Keratinocyte (primary cell): ENCODE results near the gene SCUBE3. TPM values are rescaled to one million over a fixed set of nuclear protein-coding genes. Genes with fewer than 3 reads are reported as not detected.

Source experiments
- DNase-seq: peaks from one replicate; pipeline ENCODE4 v3.0.0-alpha.2; 2011; ENCODE audit warnings: low read depth, missing footprints, low spot score
- FAIRE-seq: peaks from 2 replicates; lab custom pipeline; 2011; peaks lifted over from hg19 to GRCh38; lab: Jason Lieb, UNC
- H2AFZ ChIP-seq: 2 replicates; pipeline ENCODE4 v1.6.0; 2012; ENCODE audit warnings: low read length, control low read depth, inconsistent platforms; ENCODE audit not compliant: control insufficient read depth
- H3K27ac ChIP-seq: 2 replicates; pipeline ENCODE4 v1.5.1; 2011; ENCODE audit warnings: low read length; ENCODE audit not compliant: control insufficient read depth, insufficient read depth
- H3K27me3 ChIP-seq: 3 replicates; pipeline ENCODE4 v1.6.0; 2011; ENCODE audit warnings: low read length; ENCODE audit not compliant: control insufficient read depth, insufficient read depth; ENCODE audit errors: extremely low read depth
- H3K36me3 ChIP-seq, 2 experiments: 2 replicates in 1 of 2; 3 replicates in 1 of 2; pipeline ENCODE4 v1.5.1; 2011; ENCODE audit warnings: low read length in 2 of 2, mild to moderate bottlenecking in 1 of 2; ENCODE audit not compliant: control insufficient read depth in 2 of 2, insufficient read depth in 2 of 2; ENCODE audit errors: extremely low read depth in 1 of 2
- H3K4me1 ChIP-seq: 3 replicates; pipeline ENCODE4 v1.5.1; 2011; ENCODE audit warnings: low read length; ENCODE audit not compliant: control insufficient read depth, insufficient read depth; ENCODE audit errors: extremely low read depth
- H3K4me2 ChIP-seq: 3 replicates; pipeline ENCODE4 v1.6.0; 2011; ENCODE audit warnings: low read depth, low read length; ENCODE audit not compliant: control insufficient read depth, insufficient read depth; ENCODE audit errors: extremely low read depth
- H3K4me3 ChIP-seq, 3 experiments: fragments of 200-600 bp in 1 of 3; sonication (generic) in 1 of 3; 2 replicates in 2 of 3; 3 replicates in 1 of 3; pipeline ENCODE4 v1.5.1; 2011 to 2016; ENCODE audit warnings: low read length in 3 of 3, mild to moderate bottlenecking in 3 of 3, control low read depth in 2 of 3, inconsistent platforms in 1 of 3, low read depth in 1 of 3, mixed read lengths in 1 of 3, mixed run types in 1 of 3, moderate library complexity in 1 of 3; ENCODE audit not compliant: control insufficient read depth in 2 of 3, insufficient read depth in 2 of 3; ENCODE audit errors: extremely low read depth in 1 of 3
- H3K79me2 ChIP-seq: 2 replicates; pipeline ENCODE4 v1.6.0; 2012; ENCODE audit warnings: low read length; ENCODE audit not compliant: control insufficient read depth, insufficient read depth
- H3K9ac ChIP-seq: 3 replicates; pipeline ENCODE4 v1.6.0; 2011; ENCODE audit warnings: low read length; ENCODE audit not compliant: control insufficient read depth, insufficient read depth; ENCODE audit errors: extremely low read depth
- H3K9me1 ChIP-seq: 3 replicates; pipeline ENCODE4 v1.6.0; 2011; ENCODE audit warnings: low read length; ENCODE audit not compliant: control insufficient read depth, insufficient read depth; ENCODE audit errors: extremely low read depth
- H3K9me3 ChIP-seq: 2 replicates; pipeline ENCODE4 v1.5.1; 2012; ENCODE audit warnings: low read depth, low read length; ENCODE audit not compliant: control insufficient read depth
- H4K20me1 ChIP-seq: 3 replicates; pipeline ENCODE4 v1.6.0; 2011; ENCODE audit warnings: low read length; ENCODE audit not compliant: control insufficient read depth, insufficient read depth; ENCODE audit errors: extremely low read depth
- CTCF ChIP-seq, 3 experiments: IDR thresholded peaks in 1 of 3; conservative IDR thresholded peaks in 1 of 3; optimal IDR thresholded peaks in 1 of 3; 2 replicates in 2 of 3; 3 replicates in 1 of 3; pipeline versions ENCODE3 to v1.5.1; 2011; ENCODE audit warnings: low read length in 3 of 3, mild to moderate bottlenecking in 3 of 3, moderate library complexity in 2 of 3, control low read depth in 1 of 3, inconsistent platforms in 1 of 3; ENCODE audit not compliant: insufficient read depth in 2 of 3; ENCODE audit errors: extremely low read depth in 1 of 3
- EZH2 ChIP-seq: IDR thresholded peaks from one replicate; pipeline ENCODE4 v1.6.1; 2012; ENCODE audit warnings: inconsistent platforms, mild to moderate bottlenecking, low read length, moderate library complexity
- dilution Hi-C: fragments of 300-500 bp; cut with MboI; formaldehyde crosslinking; loops from one replicate; pipeline ENCODE4 v1.7.0; 2020; ENCODE audit warnings: low sequenced_read_pairs; ENCODE audit not compliant: extremely low pct_ligation_motif_present
- polyA plus RNA-seq, 5 experiments: library from polyadenylated mRNA; depleted of rRNA in 3 of 5; stranded (reverse) in 3 of 5; stranded (forward) in 1 of 5; unstranded in 1 of 5; fragments of >200 nt; gene quantifications; 1 replicate in 1 of 5; 2 replicates in 3 of 5; 3 replicates in 1 of 5; pipeline versions ENCODE4 v1.2.1 to v1.2.3, GENCODE V29; 2011 to 2012; ENCODE audit warnings: missing spikeins in 2 of 5, low read depth in 1 of 5, low replicate concordance in 1 of 5

Gene SCUBE3
- polyA plus RNA-seq, 1 donor (not counting 4 experiments of a cell fraction or from before 2014, with no cell fraction given), result 0.01 TPM

GRCh38 chr6:35300848-35301247 lies 87.1 kb downstream of the SCUBE3 start:
- DNase-seq (no peak), FAIRE-seq (no peak)
- H3K9me1 ChIP-seq, result no peaks in the 10 kb centered on the region
- no peaks in the 10 kb centered on the region for H3K27me3 ChIP-seq
- no peak overlapping the region for H2AFZ ChIP-seq
- TF ChIP-seq EZH2, result no peak
- TF ChIP-seq CTCF (optimal IDR thresholded peaks at IDR 0.05 in 1 of 3, IDR thresholded peaks at IDR 0.05 in 1 of 3, conservative IDR thresholded peaks at IDR 0.05 in 1 of 3; ENCODE audit: extremely low read depth in 1 of 3, insufficient read depth in 2 of 3, low read length in 3 of 3), result no peak
- peaks cover 51% of the 10 kb centered on the region for H3K4me1 ChIP-seq
- dilution Hi-C loops, result no loop called here
- H3K9ac ChIP-seq, result no peak overlapping the region
- no peaks in the 10 kb centered on the region for H4K20me1 ChIP-seq
- no peak overlapping the region for H3K4me2 ChIP-seq
- no peak overlapping the region for H3K27ac ChIP-seq
- H3K9me3 ChIP-seq, result no peaks in the 10 kb centered on the region
- H3K4me3 ChIP-seq, result no peak overlapping the region
- H3K36me3 ChIP-seq, result peaks cover 0 to 14% of the 10 kb centered on the region in 2 experiments
- peaks cover 33% of the 10 kb centered on the region for H3K79me2 ChIP-seq

Other genes with a start within 250 kb of the SCUBE3 start
- not detected in 3 replicates for gene TCP11, start 72.6 kb upstream of the SCUBE3 start, polyA plus RNA-seq
- 7.2 to 11.5 TPM (median 7.6 TPM) in 3 replicates for gene ZNF76, start 45.8 kb downstream of the SCUBE3 start, polyA plus RNA-seq
- gene DEF6, start 83.9 kb downstream of the SCUBE3 start, polyA plus RNA-seq, result 12.4 to 17.4 TPM (median 17.3 TPM) in 3 replicates
- gene PPARD, start 128.6 kb downstream of the SCUBE3 start, polyA plus RNA-seq, result 15.1 to 24.4 TPM (median 20.6 TPM) in 3 replicates
- gene FANCE, start 238.4 kb downstream of the SCUBE3 start, polyA plus RNA-seq, result 4.2 to 6.4 TPM (median 5.8 TPM) in 3 replicates